Smooth muscle cell (in vitro differentiated cells): ENCODE measurements around the gene TMEFF2. TPM values are rescaled to one million over a fixed set of nuclear protein-coding genes. Genes with fewer than 3 reads are reported as not detected.

Source experiments
- DNase-seq: peaks from one replicate; lab custom pipeline; 2025; ENCODE audit not compliant: unreplicated experiment; lab: John Stamatoyannopoulos, UW
- H2AFZ ChIP-seq: fragments of 200-600 bp; sonication (generic); 2 replicates; pipeline ENCODE4 v1.6.0; 2016; ENCODE audit warnings: antibody characterized with exemption, low read depth, mild to moderate bottlenecking
- H3F3A ChIP-seq: fragments of 200-600 bp; sonication (generic); 2 replicates; pipeline ENCODE4 v1.6.0; 2017; ENCODE audit warnings: antibody characterized with exemption, low read depth
- H3K27ac ChIP-seq: fragments of 200-600 bp; sonication (generic); 2 replicates; pipeline ENCODE4 v1.5.1; 2016; ENCODE audit warnings: low read depth, mild to moderate bottlenecking
- H3K27me3 ChIP-seq: fragments of 200-600 bp; sonication (generic); 2 replicates; pipeline ENCODE4 v1.6.1; 2016; ENCODE audit warnings: low read depth, mild to moderate bottlenecking
- H3K36me3 ChIP-seq: fragments of 200-600 bp; sonication (generic); 2 replicates; pipeline ENCODE4 v1.5.1; 2016; ENCODE audit warnings: low read depth
- H3K4me1 ChIP-seq: fragments of 200-600 bp; sonication (generic); 2 replicates; pipeline ENCODE4 v1.5.1; 2016; ENCODE audit warnings: low read depth
- H3K4me2 ChIP-seq: fragments of 200-600 bp; sonication (generic); 2 replicates; pipeline ENCODE4 v1.6.0; 2016; ENCODE audit warnings: mild to moderate bottlenecking
- H3K4me3 ChIP-seq: fragments of 200-600 bp; sonication (generic); 2 replicates; pipeline ENCODE4 v1.5.1; 2016; ENCODE audit warnings: mild to moderate bottlenecking
- H3K79me2 ChIP-seq: fragments of 200-600 bp; sonication (generic); 2 replicates; pipeline ENCODE4 v1.6.0; 2016; ENCODE audit warnings: low read depth, mild to moderate bottlenecking
- H3K9ac ChIP-seq: fragments of 200-600 bp; sonication (generic); 2 replicates; pipeline ENCODE4 v1.6.0; 2016; ENCODE audit warnings: low read depth
- H3K9me3 ChIP-seq: fragments of 200-600 bp; sonication (generic); replicated peaks from 2 replicates; pipeline ENCODE4 v1.5.1; 2016; ENCODE audit warnings: low read depth
- H4K20me1 ChIP-seq: fragments of 200-600 bp; sonication (generic); 2 replicates; pipeline ENCODE4 v1.6.0; 2016; ENCODE audit warnings: low read depth
- CTCF ChIP-seq: fragments of 200-600 bp; sonication (generic); IDR thresholded peaks from 2 replicates; pipeline ENCODE4 v1.5.1; 2017; ENCODE audit warnings: borderline replicate concordance, mild to moderate bottlenecking, antibody characterized with exemption; ENCODE audit not compliant: insufficient read depth, poor library complexity, severe bottlenecking
- WGBS: methylation state at CpG from one replicate; pipeline ENCODE4 v1.1.7; 2016; ENCODE audit warnings: low lambda C conversion rate; 5-methylcytosine and 5-hydroxymethylcytosine counted together
- polyA plus RNA-seq: library from polyadenylated mRNA; unstranded; fragments of >200 nt; fragmentation: Nextera tagmentation; extraction: Ambion mirVana; gene quantifications from 2 replicates; pipeline ENCODE4 v1.2.1, GENCODE V29; 2016
- total RNA-seq: library from RNA; depleted of rRNA; stranded (reverse); fragments of >200 nt; gene quantifications from 2 replicates; pipeline ENCODE4 v1.2.3, GENCODE V29; 2014

TMEFF2 gene
- total and polyA plus RNA-seq, 2 experiments from 2014 or later: not detected

- H3K4me2 ChIP-seq: no peak overlapping the region
- H3K36me3 ChIP-seq: no peaks in the 10 kb centered on the region
- 53% methylated on average over 4 of the region's 4 CpGs for WGBS
- no peak overlapping the region for H2AFZ ChIP-seq
- TF ChIP-seq CTCF: no peak
- no peak for DNase-seq
- H3K79me2 ChIP-seq: no peaks in the 10 kb centered on the region
- no peak overlapping the region for H3K9ac ChIP-seq
- H3K4me1 ChIP-seq: no peaks in the 10 kb centered on the region
- H4K20me1 ChIP-seq: no peaks in the 10 kb centered on the region
- H3K27me3 ChIP-seq: no peaks in the 10 kb centered on the region
- no peaks in the 10 kb centered on the region for H3K9me3 ChIP-seq
- H3K4me3 ChIP-seq: no peak overlapping the region
- no peak overlapping the region for H3K27ac ChIP-seq
- no peaks in the 10 kb centered on the region for H3F3A ChIP-seq
Observed at GRCh38 chr2:192128655-192129054, 66.1 kb downstream of the TMEFF2 start.

GRCh38 chr2:192127434-192127833, 67.3 kb downstream of the TMEFF2 start:
- WGBS: 87% methylated on average over 2 of the region's 2 CpGs
- Histone ChIP-seq H3K36me3 (no peaks in the 10 kb centered on the region), H3K4me3 (no peak overlapping the region), H2AFZ (no peak overlapping the region), H3K9ac (no peak overlapping the region), H3K4me1 (no peaks in the 10 kb centered on the region), H3K9me3 (no peaks in the 10 kb centered on the region), H3F3A (no peaks in the 10 kb centered on the region), H3K27me3 (no peaks in the 10 kb centered on the region), H3K27ac (no peak overlapping the region), H4K20me1 (no peaks in the 10 kb centered on the region), H3K4me2 (no peak overlapping the region), H3K79me2 (no peaks in the 10 kb centered on the region)
- no peak for DNase-seq
- no peak for TF ChIP-seq CTCF

GRCh38 chr2:192126912-192127311, 67.8 kb downstream of the TMEFF2 start:
- Histone ChIP-seq H3K4me2 (no peak overlapping the region), H2AFZ (no peak overlapping the region), H3K79me2 (no peaks in the 10 kb centered on the region), H3F3A (no peaks in the 10 kb centered on the region), H3K9ac (no peak overlapping the region), H3K36me3 (no peaks in the 10 kb centered on the region), H3K4me3 (no peak overlapping the region), H3K9me3 (no peaks in the 10 kb centered on the region), H4K20me1 (no peaks in the 10 kb centered on the region), H3K27ac (no peak overlapping the region), H3K27me3 (no peaks in the 10 kb centered on the region), H3K4me1 (no peaks in the 10 kb centered on the region)
- no peak for DNase-seq
- TF ChIP-seq CTCF: no peak

- no peak overlapping the region for H3K27ac ChIP-seq
- no peaks in the 10 kb centered on the region for H4K20me1 ChIP-seq
- H3K27me3 ChIP-seq: no peaks in the 10 kb centered on the region
- no peak overlapping the region for H3K4me2 ChIP-seq
- no peak overlapping the region for H2AFZ ChIP-seq
- no peak for TF ChIP-seq CTCF
- 0% methylated on average over 1 of the region's 1 CpG for WGBS
- no peak overlapping the region for H3K9ac ChIP-seq
- no peak overlapping the region for H3K4me3 ChIP-seq
- no peaks in the 10 kb centered on the region for H3K79me2 ChIP-seq
- H3F3A ChIP-seq: no peaks in the 10 kb centered on the region
- H3K9me3 ChIP-seq: no peaks in the 10 kb centered on the region
- DNase-seq: no peak
- no peaks in the 10 kb centered on the region for H3K4me1 ChIP-seq
- H3K36me3 ChIP-seq: no peaks in the 10 kb centered on the region
Observed at GRCh38 chr2:192126426-192126825, 68.3 kb downstream of the TMEFF2 start.
